ENCODE results near the gene TMEM125. TPM values are rescaled to one million over a fixed set of nuclear protein-coding genes. Genes with fewer than 3 reads are reported as not detected.

The TMEM125 gene
- total RNA-seq, 3 donors from 2014 or later: 19.3 to 30.1 TPM; not detected in 1

DNA sequence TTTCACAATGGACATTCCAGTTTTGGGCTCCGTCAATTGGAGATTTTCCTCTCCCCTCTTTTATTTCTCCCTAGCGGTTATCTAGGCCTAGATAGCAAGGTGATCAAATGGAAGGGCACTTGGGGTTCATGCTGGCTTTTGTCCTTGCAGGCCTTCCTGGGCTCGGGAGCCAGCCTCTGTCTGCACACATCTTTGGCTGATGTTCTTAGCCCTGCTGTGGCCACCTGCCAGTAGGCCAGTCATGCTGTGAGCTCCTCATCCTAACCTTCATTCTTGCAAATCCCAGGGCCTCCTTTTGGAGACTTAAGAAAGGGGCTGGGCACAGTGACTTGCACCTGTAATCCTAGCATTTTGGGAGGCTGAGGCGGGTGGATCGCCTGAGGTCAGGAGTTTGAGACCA lies 44.5 kb downstream of the TMEM125 start:
- no peak for DNase-seq (ENCODE audit: low spot score in 2 of 2)

DNA sequence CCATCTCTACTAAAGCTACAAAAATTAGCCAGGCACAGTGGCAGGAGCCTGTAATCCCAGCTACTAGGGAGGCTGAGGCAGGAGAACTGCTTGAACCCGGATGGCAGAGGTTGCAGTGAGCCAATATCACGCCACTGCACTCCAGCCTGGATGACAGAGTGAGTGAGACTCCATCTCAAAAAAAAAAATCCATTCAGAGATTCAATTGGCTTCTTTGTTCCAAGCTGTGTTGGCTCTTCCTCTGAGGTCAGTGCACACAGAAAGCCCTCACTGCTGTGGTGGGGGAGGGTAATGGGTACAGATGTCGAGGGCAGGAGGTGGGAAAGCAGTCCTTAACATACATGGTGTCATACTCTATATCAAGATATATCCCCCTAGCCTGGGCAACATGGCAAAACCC lies 45.7 kb downstream of the TMEM125 start:
- no peaks in the 10 kb centered on the region for H3K4me1 ChIP-seq
- no peak overlapping the region for H3K27ac ChIP-seq
- DNase-seq (ENCODE audit: low spot score in 2 of 2): peak in 1 of 2 donors; percentile 9
- intact Hi-C loops (cut with DNase I; ENCODE audit: low total_unique reads): no loop called here
- no peaks in the 10 kb centered on the region for H3K9me3 ChIP-seq
- no peaks in the 10 kb centered on the region for H3K27me3 ChIP-seq
- no peak overlapping the region for H3K4me3 ChIP-seq
- TF ChIP-seq POLR2AphosphoS5 (IDR thresholded peaks at IDR 0.05): no peak
- TF ChIP-seq, protein P1, sequence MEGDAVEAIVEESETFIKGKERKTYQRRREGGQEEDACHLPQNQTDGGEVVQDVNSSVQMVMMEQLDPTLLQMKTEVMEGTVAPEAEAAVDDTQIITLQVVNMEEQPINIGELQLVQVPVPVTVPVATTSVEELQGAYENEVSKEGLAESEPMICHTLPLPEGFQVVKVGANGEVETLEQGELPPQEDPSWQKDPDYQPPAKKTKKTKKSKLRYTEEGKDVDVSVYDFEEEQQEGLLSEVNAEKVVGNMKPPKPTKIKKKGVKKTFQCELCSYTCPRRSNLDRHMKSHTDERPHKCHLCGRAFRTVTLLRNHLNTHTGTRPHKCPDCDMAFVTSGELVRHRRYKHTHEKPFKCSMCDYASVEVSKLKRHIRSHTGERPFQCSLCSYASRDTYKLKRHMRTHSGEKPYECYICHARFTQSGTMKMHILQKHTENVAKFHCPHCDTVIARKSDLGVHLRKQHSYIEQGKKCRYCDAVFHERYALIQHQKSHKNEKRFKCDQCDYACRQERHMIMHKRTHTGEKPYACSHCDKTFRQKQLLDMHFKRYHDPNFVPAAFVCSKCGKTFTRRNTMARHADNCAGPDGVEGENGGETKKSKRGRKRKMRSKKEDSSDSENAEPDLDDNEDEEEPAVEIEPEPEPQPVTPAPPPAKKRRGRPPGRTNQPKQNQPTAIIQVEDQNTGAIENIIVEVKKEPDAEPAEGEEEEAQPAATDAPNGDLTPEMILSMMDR (IDR thresholded peaks at IDR 0.05): no peak
- TF ChIP-seq POLR2A (IDR thresholded peaks at IDR 0.05): no peak
- H3K36me3 ChIP-seq: no peaks in the 10 kb centered on the region

More for the DNA sequence above, 44.5 kb downstream of the TMEM125 start:
- H3K4me3 ChIP-seq: no peak overlapping the region
- no peaks in the 10 kb centered on the region for H3K4me1 ChIP-seq
- intact Hi-C loops (cut with DNase I; ENCODE audit: low total_unique reads): no loop called here
- H3K36me3 ChIP-seq: no peaks in the 10 kb centered on the region
- no peaks in the 10 kb centered on the region for H3K9me3 ChIP-seq
- TF ChIP-seq POLR2A (IDR thresholded peaks at IDR 0.05) (no peak), POLR2AphosphoS5 (IDR thresholded peaks at IDR 0.05) (no peak)
- TF ChIP-seq, protein P1 (IDR thresholded peaks at IDR 0.05): no peak
- H3K27ac ChIP-seq: no peak overlapping the region
- H3K27me3 ChIP-seq: no peaks in the 10 kb centered on the region

DNA sequence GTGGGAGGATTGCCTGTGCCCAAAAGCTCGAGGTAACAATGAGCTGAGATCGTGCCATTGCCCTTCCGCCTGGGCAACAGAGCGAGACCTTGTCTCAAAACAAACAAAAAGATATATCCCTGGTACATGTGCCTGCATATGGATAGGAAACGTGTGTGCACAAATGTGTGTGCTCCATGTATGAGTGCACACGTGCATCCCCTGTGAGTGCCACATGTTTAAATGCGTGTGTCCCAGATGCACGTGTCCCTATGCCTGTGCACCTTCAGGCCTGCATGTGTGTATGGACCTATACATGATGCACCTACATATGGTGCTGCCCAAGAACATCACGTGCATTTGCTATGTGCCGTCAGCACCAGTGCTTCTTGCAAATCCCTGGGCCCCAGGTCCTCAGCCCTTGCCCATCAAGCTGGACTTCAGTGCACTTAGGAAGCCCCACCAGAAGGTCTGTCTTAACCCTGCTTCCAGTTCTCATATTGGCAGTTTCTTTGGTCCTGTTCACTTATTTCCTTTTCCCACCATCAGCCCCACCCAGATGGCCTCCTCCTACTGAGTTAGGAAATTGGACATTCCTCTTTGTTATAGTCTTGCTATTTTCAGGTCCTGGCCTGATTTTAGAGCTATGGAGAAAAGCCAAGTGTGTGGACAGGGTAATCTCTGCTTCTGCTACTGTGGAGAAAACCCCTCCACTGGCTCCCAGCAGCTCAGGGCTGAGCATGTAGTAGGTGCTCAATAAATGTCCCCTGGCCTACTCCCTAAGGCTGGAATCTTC lies 46.4 kb downstream of the TMEM125 start:
- DNase-seq (ENCODE audit: low spot score in 2 of 2): peak in 1 of 2 donors; percentile 30
- Histone ChIP-seq H3K4me3 (no peak overlapping the region), H3K36me3 (no peaks in the 10 kb centered on the region)

DNA sequence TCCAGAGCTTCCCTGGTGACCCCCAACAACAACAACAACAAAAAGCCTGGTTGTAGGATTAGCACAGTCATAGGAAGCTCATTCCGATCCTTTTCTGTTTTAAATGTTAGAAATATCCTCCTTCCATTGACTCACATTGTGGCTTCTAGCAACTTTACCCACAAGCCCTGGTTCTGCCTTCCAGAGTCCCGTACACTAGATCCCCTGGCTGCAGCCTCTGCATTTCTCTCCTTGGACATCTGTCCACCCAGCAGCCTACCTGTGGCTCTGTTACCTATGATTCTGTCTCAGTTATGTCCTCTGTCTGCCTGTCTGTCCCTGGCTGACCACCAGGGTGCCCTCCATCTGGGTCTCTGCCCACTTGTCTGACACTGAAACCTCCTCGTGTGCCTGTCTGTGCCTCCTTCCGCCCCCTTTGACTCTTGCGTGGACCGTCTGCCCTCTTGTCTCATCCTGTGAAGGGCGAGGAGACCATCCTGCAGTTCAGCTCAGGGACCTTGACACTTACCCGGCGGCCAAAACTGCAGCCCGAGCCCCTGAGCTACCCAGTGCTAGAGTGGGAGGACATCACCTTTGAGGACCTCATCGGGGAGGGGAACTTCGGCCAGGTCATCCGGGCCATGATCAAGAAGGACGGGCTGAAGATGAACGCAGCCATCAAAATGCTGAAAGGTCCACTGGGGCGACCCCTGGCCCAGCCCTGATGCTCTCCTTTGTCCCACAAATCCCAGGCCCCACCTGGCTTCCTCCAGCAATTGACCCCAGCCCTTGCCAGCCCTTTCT lies 47.1 kb downstream of the TMEM125 start:
- no peaks in the 10 kb centered on the region for H3K36me3 ChIP-seq
- no peak overlapping the region for H3K27ac ChIP-seq
- TF ChIP-seq, protein P1 (IDR thresholded peaks at IDR 0.05): no peak
- TF ChIP-seq POLR2A (IDR thresholded peaks at IDR 0.05) (no peak), POLR2AphosphoS5 (IDR thresholded peaks at IDR 0.05) (no peak)
- no peaks in the 10 kb centered on the region for H3K27me3 ChIP-seq
- peak in 1 of 2 donors; percentile 40 for DNase-seq (ENCODE audit: low spot score in 2 of 2)
- intact Hi-C loops (cut with DNase I; ENCODE audit: low total_unique reads): no loop called here
- H3K4me1 ChIP-seq: no peaks in the 10 kb centered on the region
- H3K4me3 ChIP-seq: no peak overlapping the region
- H3K9me3 ChIP-seq: no peaks in the 10 kb centered on the region

More for the DNA sequence above, 46.4 kb downstream of the TMEM125 start:
- Histone ChIP-seq H3K27ac (no peak overlapping the region), H3K9me3 (no peaks in the 10 kb centered on the region), H3K27me3 (no peaks in the 10 kb centered on the region), H3K4me1 (no peaks in the 10 kb centered on the region)
- intact Hi-C loops (cut with DNase I; ENCODE audit: low total_unique reads): no loop called here
- no peak for TF ChIP-seq POLR2A (IDR thresholded peaks at IDR 0.05)
- TF ChIP-seq, protein P1 (IDR thresholded peaks at IDR 0.05): no peak
- no peak for TF ChIP-seq POLR2AphosphoS5 (IDR thresholded peaks at IDR 0.05)

Measured in breast epithelium (tissue), 4 donors.